Progenitor cell of endocrine pancreas (in vitro differentiated cells): ENCODE data around the gene KLHDC4. TPM values are rescaled to one million over a fixed set of nuclear protein-coding genes. Genes with fewer than 3 reads are reported as not detected.

ENCODE experiments used
- DNase-seq: peaks from one replicate; pipeline ENCODE4 v3.0.0; 2021; ENCODE audit warnings: low spot score; ENCODE audit not compliant: unreplicated experiment
- H3K27ac Mint-ChIP-seq: 2 replicates; pipeline ENCODE4 v1.8.0; 2021; ENCODE audit warnings: mild to moderate bottlenecking, moderate library complexity, mixed read lengths
- H3K27me3 Mint-ChIP-seq: 2 replicates; pipeline ENCODE4 v1.8.0; 2021; ENCODE audit warnings: mixed read lengths
- H3K36me3 Mint-ChIP-seq: 2 replicates; pipeline ENCODE4 v1.8.0; 2022; ENCODE audit warnings: mixed read lengths; ENCODE audit not compliant: insufficient read depth
- H3K4me1 Mint-ChIP-seq: 2 replicates; pipeline ENCODE4 v1.8.0; 2021; ENCODE audit warnings: low read depth, mixed read lengths
- H3K4me3 Mint-ChIP-seq: 2 replicates; pipeline ENCODE4 v1.8.0; 2021; ENCODE audit warnings: low read depth, mild to moderate bottlenecking, moderate library complexity, mixed read lengths
- H3K9me3 Mint-ChIP-seq: 2 replicates; pipeline ENCODE4 v1.8.0; 2021; ENCODE audit warnings: low read depth, mixed read lengths
- CTCF ChIP-seq: fragments of 200-600 bp; sonication (generic); IDR thresholded peaks from one replicate; pipeline ENCODE4 v1.5.0; 2021; ENCODE audit warnings: antibody characterized with exemption, mild to moderate bottlenecking; ENCODE audit not compliant: unreplicated experiment
- total RNA-seq: library from RNA; stranded (reverse); gene quantifications from 2 replicates; pipeline ENCODE4 v1.2.1, GENCODE V29; 2021

KLHDC4 gene
- total RNA-seq, 1 donor from 2014 or later = 58.8 TPM

- H3K4me3 Mint-ChIP-seq = no peak overlapping the region
- no peak for TF ChIP-seq CTCF
- H3K4me1 Mint-ChIP-seq = peaks cover 2% of the 10 kb centered on the region
- no peaks in the 10 kb centered on the region for H3K27me3 Mint-ChIP-seq
- H3K9me3 Mint-ChIP-seq = no peaks in the 10 kb centered on the region
- no peak overlapping the region for H3K27ac Mint-ChIP-seq
- DNase-seq = no peak
- peaks cover 22% of the 10 kb centered on the region for H3K36me3 Mint-ChIP-seq
Observed at GRCh38 chr16:87744750-87745514, 20.9 kb downstream of the KLHDC4 start.

GRCh38 chr16:87742781-87743490, 22.9 kb downstream of the KLHDC4 start:
- H3K36me3 Mint-ChIP-seq = peaks cover 16% of the 10 kb centered on the region
- no peak overlapping the region for H3K27ac Mint-ChIP-seq
- DNase-seq = no peak
- no peaks in the 10 kb centered on the region for H3K27me3 Mint-ChIP-seq
- no peak for TF ChIP-seq CTCF
- H3K4me3 Mint-ChIP-seq = no peak overlapping the region
- no peaks in the 10 kb centered on the region for H3K9me3 Mint-ChIP-seq
- H3K4me1 Mint-ChIP-seq = peaks cover 2% of the 10 kb centered on the region

- no peak for DNase-seq
- no peak overlapping the region for H3K27ac Mint-ChIP-seq
- no peak overlapping the region for H3K4me3 Mint-ChIP-seq
Observed at GRCh38 chr16:87741700-87742415, 23.9 kb downstream of the KLHDC4 start.

GRCh38 chr16:87740909-87741424, 24.8 kb downstream of the KLHDC4 start:
- Mint-ChIP-seq H3K36me3 (peaks cover 15% of the 10 kb centered on the region), H3K27me3 (no peaks in the 10 kb centered on the region), H3K4me1 (no peaks in the 10 kb centered on the region), H3K4me3 (no peak overlapping the region), H3K9me3 (no peaks in the 10 kb centered on the region), H3K27ac (no peak overlapping the region)
- DNase-seq = no peak
- TF ChIP-seq CTCF = no peak

More at GRCh38 chr16:87741700-87742415, 23.9 kb downstream of the KLHDC4 start:
- TF ChIP-seq CTCF = no peak
- peaks cover 15% of the 10 kb centered on the region for H3K36me3 Mint-ChIP-seq
- no peaks in the 10 kb centered on the region for H3K27me3 Mint-ChIP-seq
- no peaks in the 10 kb centered on the region for H3K4me1 Mint-ChIP-seq
- H3K9me3 Mint-ChIP-seq = no peaks in the 10 kb centered on the region

GRCh38 chr16:87740441-87740840, 25.3 kb downstream of the KLHDC4 start:
- Mint-ChIP-seq H3K36me3 (peaks cover 15% of the 10 kb centered on the region), H3K4me3 (no peak overlapping the region), H3K9me3 (no peaks in the 10 kb centered on the region), H3K4me1 (no peaks in the 10 kb centered on the region), H3K27me3 (no peaks in the 10 kb centered on the region), H3K27ac (no peak overlapping the region)
- no peak for DNase-seq
- TF ChIP-seq CTCF = no peak
